ENCODE measurements around the gene POLA2. TPM values are rescaled to one million over a fixed set of nuclear protein-coding genes. Genes with fewer than 3 reads are reported as not detected.

Gene POLA2
- total RNA-seq, 1 donor from 2014 or later, result 43.4 TPM

GRCh38 chr11:65277631-65278277 is 16.0 kb downstream of the POLA2 start:
- intact Hi-C loops (cut with micrococcal nuclease), result no loop called here
- Mint-ChIP-seq H3K27me3 (no peaks in the 10 kb centered on the region), H3K27ac (no peak overlapping the region), H3K4me1 (peaks cover 8% of the 10 kb centered on the region), H3K4me3 (no peak overlapping the region), H3K36me3 (ENCODE audit: low read depth) (peaks cover 64% of the 10 kb centered on the region), H3K9me3 (no peaks in the 10 kb centered on the region)
- ChIA-PET CTCF (interaction anchor here (1.0 to 4.0 kb wide), 5 partner anchors 10 to 52 kb away, joined by 4 to 13 read pairs (median 7); partner anchors contain the start of gene CDC42EP2), POLR2A (interaction anchor here (0.6 to 1.2 kb wide), 2 partner anchors 16 to 85 kb away, joined by 7 to 11 read pairs; partner anchors contain the start of gene POLA2)
- no peak for TF ChIP-seq CTCF (IDR thresholded peaks at IDR 0.05)
- DNase-seq (no peak), ATAC-seq (ENCODE audit: low read depth) (no peak)

GRCh38 chr11:65278356-65278755 is 16.6 kb downstream of the POLA2 start:
- H3K27me3 Mint-ChIP-seq, result no peaks in the 10 kb centered on the region
- ChIA-PET CTCF (interaction anchor here (1.1 to 4.0 kb wide), 4 partner anchors 13 to 52 kb away, joined by 4 to 13 read pairs (median 7); partner anchors contain the start of gene CDC42EP2), POLR2A (no interaction called here)
- ATAC-seq (ENCODE audit: low read depth) (no peak), DNase-seq (no peak)
- peaks cover 64% of the 10 kb centered on the region for H3K36me3 Mint-ChIP-seq (ENCODE audit: low read depth)
- TF ChIP-seq CTCF (IDR thresholded peaks at IDR 0.05), result no peak
- H3K27ac Mint-ChIP-seq, result no peak overlapping the region
- intact Hi-C loops (cut with micrococcal nuclease), result no loop called here
- H3K4me3 Mint-ChIP-seq, result no peak overlapping the region
- peaks cover 9% of the 10 kb centered on the region for H3K4me1 Mint-ChIP-seq
- no peaks in the 10 kb centered on the region for H3K9me3 Mint-ChIP-seq

- CTCF ChIA-PET, result interaction anchor here (2.1 to 4.0 kb wide), 2 partner anchors 13 to 51 kb away, joined by 7 to 13 read pairs; no protein-coding TSS in a partner anchor
- no peaks in the 10 kb centered on the region for H3K27me3 Mint-ChIP-seq
- peaks cover 12% of the 10 kb centered on the region for H3K4me1 Mint-ChIP-seq
- intact Hi-C loops (cut with micrococcal nuclease), result no loop called here
- no peak overlapping the region for H3K27ac Mint-ChIP-seq
- H3K4me3 Mint-ChIP-seq, result no peak overlapping the region
- no peaks in the 10 kb centered on the region for H3K9me3 Mint-ChIP-seq
- ATAC-seq (ENCODE audit: low read depth), result no peak
- peaks cover 70% of the 10 kb centered on the region for H3K36me3 Mint-ChIP-seq (ENCODE audit: low read depth)
- POLR2A ChIA-PET, result interaction anchor here (0.6 kb wide), 1 partner anchor 45 kb away, joined by 5 read pairs; no protein-coding TSS in a partner anchor
- DNase-seq, result no peak
- no peak for TF ChIP-seq CTCF (IDR thresholded peaks at IDR 0.05)
These were observed 17.5 kb downstream of the POLA2 start for GRCh38 chr11:65279279-65279678.

GRCh38 chr11:65279741-65280440 is 18.1 kb downstream of the POLA2 start:
- TF ChIP-seq CTCF (IDR thresholded peaks at IDR 0.05), result no peak
- Mint-ChIP-seq H3K36me3 (ENCODE audit: low read depth) (peaks cover 74% of the 10 kb centered on the region), H3K4me1 (peaks cover 12% of the 10 kb centered on the region), H3K4me3 (no peak overlapping the region), H3K27ac (peak overlapping the region; percentile 36), H3K27me3 (no peaks in the 10 kb centered on the region), H3K9me3 (no peaks in the 10 kb centered on the region)
- DNase-seq, result no peak
- CTCF ChIA-PET, result interaction anchor here (1.3 to 4.0 kb wide), 2 partner anchors 36 to 50 kb away, joined by 8 to 13 read pairs; no protein-coding TSS in a partner anchor
- POLR2A ChIA-PET, result interaction anchor here (0.6 kb wide), 1 partner anchor 44 kb away, joined by 5 read pairs; no protein-coding TSS in a partner anchor
- intact Hi-C loops (cut with micrococcal nuclease), result no loop called here
- ATAC-seq (ENCODE audit: low read depth), result peak; percentile 21

GRCh38 chr11:65280646-65281045 is 18.9 kb downstream of the POLA2 start:
- POLR2A ChIA-PET, result no interaction called here
- DNase-seq (no peak), ATAC-seq (ENCODE audit: low read depth) (no peak)
- Mint-ChIP-seq H3K36me3 (ENCODE audit: low read depth) (peaks cover 78% of the 10 kb centered on the region), H3K9me3 (no peaks in the 10 kb centered on the region), H3K27ac (no peak overlapping the region), H3K4me3 (no peak overlapping the region), H3K4me1 (peaks cover 12% of the 10 kb centered on the region), H3K27me3 (no peaks in the 10 kb centered on the region)
- intact Hi-C loops (cut with micrococcal nuclease), result no loop called here
- CTCF ChIA-PET, result interaction anchor here (1.3 to 4.0 kb wide), 2 partner anchors 35 to 49 kb away, joined by 8 to 13 read pairs; no protein-coding TSS in a partner anchor
- no peak for TF ChIP-seq CTCF (IDR thresholded peaks at IDR 0.05)

Measured in activated B cell treated with CpG ODN at 0.5 μM for 24 hours (primary cell).